GM12878 (cell line): ENCODE data around the gene TRAF2.

ENCODE experiments used
- ASH2L ChIP-seq: fragments of 300-600, 200-600 bp; sonication (generic); IDR thresholded peaks from 2 replicates; pipeline ENCODE4 v1.6.1; 2017; ENCODE audit warnings: low read depth, mild to moderate bottlenecking, borderline replicate concordance
- CTCF ChIP-seq, 3 experiments: IDR thresholded peaks in 2 of 3; conservative IDR thresholded peaks in 1 of 3; 2 replicates each; pipeline ENCODE4 v1.5.1; 2011; ENCODE audit warnings: low read depth in 3 of 3, low read length in 3 of 3, mild to moderate bottlenecking in 3 of 3, control low read depth in 2 of 3, moderate library complexity in 2 of 3, inconsistent platforms in 1 of 3, mixed read lengths in 1 of 3; ENCODE audit not compliant: control insufficient read depth in 2 of 3, insufficient read depth in 1 of 3; ENCODE audit errors: extremely low read depth in 1 of 3
- EZH2 ChIP-seq: IDR thresholded peaks from 2 replicates; pipeline ENCODE4 v1.6.1; 2012; ENCODE audit warnings: low read depth, mild to moderate bottlenecking, control low read depth, inconsistent platforms, low read length, borderline replicate concordance; ENCODE audit not compliant: control insufficient read depth
- LARP7 ChIP-seq: fragments of 450-650 bp; IDR thresholded peaks from 2 replicates; pipeline ENCODE4 v1.6.1; 2017; ENCODE audit warnings: mild to moderate bottlenecking
- MTA3 ChIP-seq: IDR thresholded peaks from 2 replicates; pipeline ENCODE4 v1.6.1; 2012; ENCODE audit warnings: low read length, inconsistent platforms, borderline replicate concordance
- NFIC ChIP-seq: IDR thresholded peaks from 2 replicates; pipeline ENCODE4 v1.6.1; 2012; ENCODE audit warnings: low read depth, mild to moderate bottlenecking, inconsistent platforms, low read length, moderate library complexity
- NR2C1 ChIP-seq: fragments of 450-650 bp; IDR thresholded peaks from 2 replicates; pipeline ENCODE4 v1.6.1; 2017; ENCODE audit warnings: antibody characterized with exemption, mild to moderate bottlenecking, moderate library complexity
- RAD21 ChIP-seq: IDR thresholded peaks from 2 replicates; pipeline ENCODE4 v1.6.1; 2011; ENCODE audit warnings: mild to moderate bottlenecking, low read depth, low read length, moderate library complexity; ENCODE audit not compliant: insufficient read depth
- TCF12 ChIP-seq: IDR thresholded peaks from 2 replicates; pipeline ENCODE4 v1.6.1; 2011; ENCODE audit warnings: low read depth, mild to moderate bottlenecking, low read length
- USF2 ChIP-seq: IDR thresholded peaks from 2 replicates; pipeline ENCODE4 v1.6.1; 2011; ENCODE audit warnings: low read depth, low read length, improper control_type of control experiment, borderline replicate concordance

- no peak for TF ChIP-seq NFIC
- TF ChIP-seq ASH2L: no peak
- TF ChIP-seq CTCF (IDR thresholded peaks at IDR 0.05 in 2 of 3, conservative IDR thresholded peaks at IDR 0.05 in 1 of 3; ENCODE audit: control insufficient read depth in 2 of 3, extremely low read depth in 1 of 3, insufficient read depth in 1 of 3, low read depth in 3 of 3, low read length in 3 of 3): no peak
- no peak for TF ChIP-seq USF2
- no peak for TF ChIP-seq TCF12
- TF ChIP-seq NR2C1: no peak
- TF ChIP-seq LARP7: no peak
- no peak for TF ChIP-seq RAD21
- no peak for TF ChIP-seq EZH2
- no peak for TF ChIP-seq MTA3
Measured at GRCh38 chr9:136963751-136964150, 77.4 kb downstream of the TRAF2 start.
